AG08395 (cell line): Measurements from ENCODE around the gene SLC16A1.
"Not testable (repeated sequence)": the region's sequence is repeated elsewhere in the genome, so short reads cannot be mapped to it uniquely, and the experiment has no call there.

ENCODE experiments used
- DNase-seq: peaks from one replicate; pipeline ENCODE4 v3.0.0; 2012; ENCODE audit warnings: mixed read lengths, low spot score

SLC16A1 gene

GRCh38 chr1:112923959-112924349, 32.0 kb downstream of the SLC16A1 start:
- no peak for DNase-seq

DNA sequence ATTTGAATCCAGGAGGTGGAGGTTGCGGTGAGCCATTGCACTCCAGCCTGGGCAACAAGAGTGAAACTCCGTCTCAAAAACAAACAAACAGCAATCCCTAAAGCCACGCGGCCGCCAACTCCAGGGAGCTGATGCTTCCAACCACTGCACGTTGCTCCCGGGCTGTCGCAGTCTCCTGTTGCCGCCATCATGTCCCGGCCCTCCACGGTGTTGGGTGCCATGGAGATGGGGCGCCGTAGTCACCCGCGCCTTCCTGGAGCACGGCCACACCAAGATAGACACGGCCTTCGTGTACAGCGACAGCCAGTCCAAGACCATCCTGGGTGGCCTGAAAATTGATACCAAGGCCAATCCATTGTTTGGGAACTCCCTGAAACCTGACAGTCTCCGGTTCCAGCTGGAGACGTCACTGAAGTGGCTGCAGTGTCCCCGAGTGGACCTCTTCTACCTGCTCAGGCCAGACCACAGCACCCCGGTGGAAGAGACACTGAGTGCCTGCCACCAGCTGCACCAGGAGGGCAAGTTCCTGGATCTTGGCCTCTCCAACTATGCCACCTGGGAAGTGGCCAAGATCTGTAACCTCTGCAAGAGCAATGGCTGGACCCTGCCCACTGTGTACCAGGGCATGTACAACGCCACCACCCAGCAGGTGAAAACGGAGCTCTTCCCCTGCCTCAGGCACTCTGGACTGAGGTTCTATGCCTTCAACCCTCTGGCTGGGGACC, 32.6 kb downstream of the SLC16A1 start:
- no peak for DNase-seq

GRCh38 chr1:112911506-112912220, 44.3 kb downstream of the SLC16A1 start:
- DNase-seq, result no peak

- DNase-seq, result no peak
Observed at GRCh38 chr1:112909847-112910246, 46.1 kb downstream of the SLC16A1 start.

GRCh38 chr1:112906150-112906698, 49.8 kb downstream of the SLC16A1 start:
- DNase-seq, result no peak

DNA sequence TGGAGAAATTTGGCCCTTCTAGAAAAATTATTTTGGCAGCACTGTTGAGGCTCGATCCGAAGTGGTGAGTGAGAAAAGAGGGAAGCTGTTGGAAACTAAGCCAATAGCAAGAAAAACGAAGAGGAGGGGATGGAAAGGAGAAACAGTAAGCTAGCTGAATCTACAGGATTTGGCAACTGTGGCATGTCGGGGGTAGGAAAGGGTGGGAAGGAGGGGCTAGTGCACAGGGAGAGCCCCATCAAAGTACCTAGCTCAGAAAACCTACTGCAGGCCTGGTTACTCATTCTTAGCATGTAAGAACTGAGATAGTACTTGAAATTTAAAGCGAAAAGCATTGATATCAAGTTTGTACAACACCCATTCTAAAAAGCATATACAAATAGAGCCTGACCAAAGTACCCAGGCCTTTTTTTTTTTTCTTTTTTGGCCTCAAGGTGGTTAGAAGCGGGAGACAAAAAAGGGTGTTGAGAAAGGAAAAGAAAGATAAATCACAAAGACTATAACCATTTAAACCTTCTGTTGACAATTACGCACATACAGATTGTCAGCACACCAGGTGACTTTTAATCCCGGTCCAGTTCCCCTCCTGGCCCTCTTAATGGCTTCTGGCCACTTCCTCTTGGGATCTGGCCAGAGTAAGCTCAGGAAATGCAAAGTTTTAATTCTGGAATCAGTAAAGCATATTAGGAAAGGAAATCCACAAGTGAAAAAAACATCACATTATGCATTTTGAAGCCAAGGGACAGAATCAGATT, 50.4 kb downstream of the SLC16A1 start:
- DNase-seq, result no peak

DNA sequence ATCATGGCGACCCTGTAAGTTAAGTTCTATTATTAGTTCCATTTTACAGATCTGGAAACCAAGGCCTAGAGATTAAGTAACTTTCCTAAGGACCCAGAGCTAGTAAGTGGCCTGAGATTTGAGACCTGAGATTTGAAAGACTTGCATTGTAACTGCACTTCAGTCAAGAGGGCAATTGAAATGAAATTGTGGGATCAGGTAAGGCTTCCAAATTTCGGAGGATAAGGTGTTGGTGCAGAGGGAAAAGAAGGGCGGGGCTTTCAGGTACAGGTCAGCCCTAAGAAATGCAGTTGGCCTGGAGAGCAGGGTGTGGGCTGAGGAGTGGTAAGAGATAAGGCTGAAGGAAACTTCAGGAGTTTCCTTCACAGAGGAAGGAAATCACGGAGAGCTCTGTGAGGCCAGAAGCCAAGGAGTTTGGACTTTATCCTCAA, 51.1 kb downstream of the SLC16A1 start:
- no peak for DNase-seq

DNA sequence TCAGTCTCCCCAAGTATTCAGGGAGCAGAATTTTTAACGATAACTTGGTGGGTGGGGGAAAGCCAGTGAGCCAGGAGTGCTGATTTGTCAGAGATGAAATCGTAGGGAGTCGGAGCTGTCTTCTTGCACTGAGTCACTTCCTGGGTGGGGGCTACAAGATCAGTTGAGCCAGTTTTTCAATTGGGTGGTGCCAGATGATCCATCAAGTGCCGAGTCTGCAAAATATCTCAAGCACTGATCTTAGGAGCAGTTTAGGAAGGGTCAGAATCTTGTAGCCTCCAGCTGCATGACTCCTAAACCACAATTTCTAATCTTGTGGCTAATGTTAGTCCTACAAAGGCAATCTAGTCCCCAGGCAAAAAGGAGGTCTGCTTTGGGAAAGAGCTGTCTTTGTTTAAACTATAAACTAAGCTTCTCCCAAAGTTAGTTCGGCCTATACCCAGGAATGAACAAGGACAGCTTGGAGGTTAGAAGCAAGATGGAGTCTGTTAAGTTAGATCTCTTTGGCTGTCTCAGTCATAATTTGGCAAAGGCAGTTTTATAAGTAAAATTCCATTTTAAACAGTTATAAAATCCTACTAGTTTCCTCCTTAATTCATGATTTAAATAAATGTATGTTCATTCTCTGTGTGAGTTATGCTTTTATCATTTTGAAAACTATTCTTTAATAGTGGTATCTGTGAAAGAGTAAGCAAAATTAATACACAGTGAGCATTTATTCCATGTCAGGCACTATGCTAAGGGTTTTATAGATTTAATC, 51.7 kb downstream of the SLC16A1 start:
- DNase-seq, result peak; percentile 33

DNA sequence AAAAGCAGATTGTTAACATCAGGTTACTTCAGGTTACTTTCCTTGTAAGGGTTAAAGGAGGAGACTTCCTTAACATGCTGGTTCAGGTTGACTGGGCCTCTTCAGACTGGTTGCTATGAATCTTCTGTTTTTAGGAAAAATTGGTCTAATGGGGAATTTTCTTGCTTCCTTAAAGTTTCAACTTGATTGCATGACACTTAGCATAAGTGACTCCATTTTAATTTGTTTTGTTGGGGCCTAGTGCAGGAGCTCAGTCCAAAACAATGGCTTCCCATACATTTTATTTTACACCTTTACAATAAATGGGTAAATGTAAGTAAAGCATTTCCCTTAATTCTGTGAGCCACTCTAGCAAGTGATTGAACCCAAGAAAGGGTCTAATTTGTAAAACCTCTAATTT, 53.8 kb downstream of the SLC16A1 start:
- no peak for DNase-seq

GRCh38 chr1:112901387-112901786, 54.6 kb downstream of the SLC16A1 start:
- no peak for DNase-seq

- no peak for DNase-seq
Observed at GRCh38 chr1:112896783-112897182, 59.2 kb downstream of the SLC16A1 start.

DNA sequence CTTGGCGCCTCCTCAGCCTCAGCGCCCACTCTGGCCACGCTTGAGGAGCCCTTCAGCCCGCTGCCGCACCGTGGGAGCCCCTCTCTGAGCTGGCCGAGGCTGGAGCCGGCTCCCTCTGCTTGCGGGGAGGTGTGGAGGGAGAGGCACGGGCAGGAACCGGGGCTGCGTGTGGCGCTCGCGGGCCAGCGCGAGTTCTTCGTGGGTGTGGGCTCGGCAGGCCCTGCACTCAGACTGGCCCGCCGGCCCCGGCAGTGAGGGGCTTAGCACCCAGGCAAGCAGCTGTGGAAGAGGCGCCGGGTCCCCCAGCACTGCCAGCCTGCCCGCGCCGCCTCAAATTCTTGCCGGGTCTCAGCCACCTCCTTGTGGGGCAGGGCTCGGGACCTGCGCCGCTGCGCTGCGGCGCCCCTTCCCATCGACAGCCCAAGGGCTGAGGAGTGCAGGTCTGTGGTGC, 61.4 kb downstream of the SLC16A1 start:
- DNase-seq, result no peak

DNA sequence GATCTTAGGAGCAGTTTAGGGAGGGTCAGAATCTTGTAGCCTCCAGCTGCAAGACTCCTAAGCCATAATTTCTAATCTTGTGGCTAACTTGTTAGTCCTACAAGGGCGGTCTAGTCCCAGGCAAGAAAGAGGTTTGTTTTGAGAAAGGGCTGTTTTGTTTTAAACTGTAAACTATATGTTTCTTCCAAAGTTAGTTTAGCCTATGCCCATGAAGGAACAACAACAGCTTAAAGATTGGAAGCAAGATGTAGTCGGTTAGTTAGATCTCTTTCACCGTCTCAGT, 62.0 kb downstream of the SLC16A1 start:
- no peak for DNase-seq

GRCh38 chr1:112893288-112894009, 62.5 kb downstream of the SLC16A1 start:
- no peak for DNase-seq

- not testable (repeated sequence) for DNase-seq
Observed at GRCh38 chr1:112889906-112890305, 66.1 kb downstream of the SLC16A1 start.

GRCh38 chr1:112889052-112889768, 66.8 kb downstream of the SLC16A1 start:
- DNase-seq, result no peak

DNA sequence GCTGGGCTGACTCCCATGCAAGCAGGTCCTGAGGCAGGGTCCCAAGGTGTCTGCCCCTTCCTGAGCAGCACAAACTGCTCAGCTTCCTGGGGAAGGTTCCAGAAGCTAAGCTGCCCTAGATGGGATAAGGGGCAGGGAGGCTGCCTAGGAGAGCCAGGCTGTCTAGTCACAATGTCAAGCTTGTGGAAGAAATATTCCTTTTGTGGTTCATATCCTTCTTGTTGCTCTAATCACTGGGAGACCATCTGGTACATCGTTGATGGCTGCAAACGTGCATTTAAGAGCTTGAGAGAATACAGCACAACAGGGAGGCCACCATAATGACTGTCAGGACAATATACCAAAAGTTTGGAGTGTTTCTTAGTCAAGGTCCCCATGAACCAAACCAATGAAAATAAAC, 67.4 kb downstream of the SLC16A1 start:
- DNase-seq, result no peak

DNA sequence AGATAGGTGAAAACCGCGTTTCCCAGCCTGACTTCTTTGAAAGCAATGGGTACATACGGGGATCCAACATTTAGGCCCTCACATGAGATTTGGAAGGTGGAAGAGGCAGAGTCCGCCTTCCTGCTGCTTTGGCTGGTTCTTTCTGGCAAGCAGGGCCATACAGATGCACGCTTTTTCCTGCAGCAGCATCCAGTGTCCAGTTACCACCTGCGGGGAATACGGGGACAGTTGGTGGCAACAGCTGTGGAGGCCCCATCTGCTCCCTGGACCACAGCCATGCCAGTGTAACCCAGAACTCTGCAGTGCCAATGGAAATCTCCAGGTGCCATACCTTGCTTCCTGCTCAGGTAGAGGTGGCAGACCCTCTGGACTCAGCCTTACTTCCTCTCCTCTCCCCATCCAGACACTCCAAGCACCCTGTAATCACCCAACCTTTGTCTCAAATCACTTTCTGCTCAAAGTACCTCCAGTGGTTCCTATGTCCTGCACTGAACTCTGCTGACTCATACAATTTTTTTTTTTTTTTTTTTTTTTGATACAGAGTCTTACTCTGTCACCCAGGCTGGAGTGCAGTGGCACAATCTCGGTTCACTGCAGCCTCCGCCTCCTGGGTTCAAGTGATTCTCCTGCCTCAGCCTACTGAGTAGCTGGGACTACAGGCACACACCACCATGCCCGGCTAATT, 68.3 kb downstream of the SLC16A1 start:
- peak; percentile 40 for DNase-seq

- not testable (repeated sequence) for DNase-seq
Observed at GRCh38 chr1:112884996-112885395, 71.0 kb downstream of the SLC16A1 start.

- DNase-seq, result no peak
Observed at GRCh38 chr1:112882271-112882744, 73.7 kb downstream of the SLC16A1 start.
